Chondrocyte (in vitro differentiated cells): Measurements from ENCODE around the gene CNTF. TPM values are rescaled to one million over a fixed set of nuclear protein-coding genes. Genes with fewer than 3 reads are reported as not detected.

Experiments used
- DNase-seq: peaks from one replicate; pipeline ENCODE4 v3.0.0; 2021; ENCODE audit warnings: mixed read lengths, low spot score
- H3K27ac Mint-ChIP-seq: one replicate; pipeline ENCODE4 v1.8.0; 2021; ENCODE audit warnings: mild to moderate bottlenecking, moderate library complexity, mixed read lengths; ENCODE audit not compliant: unreplicated experiment
- H3K27me3 Mint-ChIP-seq: 2 replicates; pipeline ENCODE4 v1.8.0; 2021; ENCODE audit warnings: low read depth, mixed read lengths
- H3K36me3 Mint-ChIP-seq: 2 replicates; pipeline ENCODE4 v1.8.0; 2021; ENCODE audit warnings: low read depth, mixed read lengths
- H3K4me1 Mint-ChIP-seq: 2 replicates; pipeline ENCODE4 v1.8.0; 2021; ENCODE audit warnings: low read depth, mild to moderate bottlenecking, mixed read lengths
- H3K4me3 Mint-ChIP-seq: one replicate; pipeline ENCODE4 v1.8.0; 2021; ENCODE audit warnings: mild to moderate bottlenecking, moderate library complexity, mixed read lengths; ENCODE audit not compliant: unreplicated experiment
- H3K9me3 Mint-ChIP-seq: 2 replicates; pipeline ENCODE4 v1.8.0; 2021; ENCODE audit warnings: low read depth, mixed read lengths
- total RNA-seq: library from RNA; stranded (reverse); gene quantifications from 3 replicates; pipeline ENCODE4 v1.2.1, GENCODE V29; 2021
- TF ChIP-seq, protein P1 (sequence below): fragments of 200-600 bp; sonication (generic); IDR thresholded peaks from 2 replicates; pipeline ENCODE4 v1.5.0; 2021; ENCODE audit warnings: antibody characterized with exemption, mild to moderate bottlenecking, moderate library complexity

The CNTF gene
- total RNA-seq, 1 donor from 2014 or later: 0.92 TPM

DNA sequence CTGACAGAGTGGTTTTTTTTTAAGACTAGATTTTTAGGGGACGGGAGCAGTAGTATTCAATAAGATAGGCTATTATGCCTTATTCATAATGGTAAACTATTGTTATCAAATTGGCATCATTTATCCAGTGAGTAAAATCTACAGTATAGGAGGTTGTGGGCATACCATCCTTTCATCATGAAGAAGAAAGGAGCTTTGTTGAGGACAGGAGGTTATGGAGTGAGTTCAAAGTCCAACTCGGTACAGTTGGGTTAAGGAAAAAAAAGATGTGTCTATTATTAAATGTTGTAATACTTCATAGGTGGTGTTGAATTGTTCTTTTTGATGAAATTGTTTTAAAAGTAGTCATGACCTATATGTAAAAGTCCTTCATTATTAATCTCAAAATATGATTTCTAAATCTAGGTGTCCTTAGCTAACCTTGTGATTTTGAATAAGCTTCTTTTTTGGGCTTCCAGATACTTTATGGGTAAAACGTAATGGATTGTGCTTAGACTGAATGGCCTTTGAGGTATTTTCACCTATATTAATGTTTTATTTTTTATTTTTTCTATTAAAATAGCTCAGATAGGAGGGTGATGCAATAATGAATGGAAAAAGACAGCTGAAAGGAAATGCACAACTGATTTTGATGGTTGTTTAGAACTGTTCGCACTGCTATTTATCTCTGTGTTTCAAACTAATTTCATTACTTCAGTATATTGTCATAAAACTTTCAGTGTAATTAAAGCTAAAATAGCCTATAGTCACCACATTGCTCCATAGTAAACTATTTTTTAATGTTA, 15.3 kb upstream of the CNTF start:
- Mint-ChIP-seq H3K27ac (no peak overlapping the region), H3K27me3 (no peaks in the 10 kb centered on the region), H3K9me3 (no peaks in the 10 kb centered on the region), H3K36me3 (peaks cover 8% of the 10 kb centered on the region), H3K4me3 (no peak overlapping the region), H3K4me1 (peaks cover 20% of the 10 kb centered on the region)
- no peak for DNase-seq
- TF ChIP-seq, protein P1, sequence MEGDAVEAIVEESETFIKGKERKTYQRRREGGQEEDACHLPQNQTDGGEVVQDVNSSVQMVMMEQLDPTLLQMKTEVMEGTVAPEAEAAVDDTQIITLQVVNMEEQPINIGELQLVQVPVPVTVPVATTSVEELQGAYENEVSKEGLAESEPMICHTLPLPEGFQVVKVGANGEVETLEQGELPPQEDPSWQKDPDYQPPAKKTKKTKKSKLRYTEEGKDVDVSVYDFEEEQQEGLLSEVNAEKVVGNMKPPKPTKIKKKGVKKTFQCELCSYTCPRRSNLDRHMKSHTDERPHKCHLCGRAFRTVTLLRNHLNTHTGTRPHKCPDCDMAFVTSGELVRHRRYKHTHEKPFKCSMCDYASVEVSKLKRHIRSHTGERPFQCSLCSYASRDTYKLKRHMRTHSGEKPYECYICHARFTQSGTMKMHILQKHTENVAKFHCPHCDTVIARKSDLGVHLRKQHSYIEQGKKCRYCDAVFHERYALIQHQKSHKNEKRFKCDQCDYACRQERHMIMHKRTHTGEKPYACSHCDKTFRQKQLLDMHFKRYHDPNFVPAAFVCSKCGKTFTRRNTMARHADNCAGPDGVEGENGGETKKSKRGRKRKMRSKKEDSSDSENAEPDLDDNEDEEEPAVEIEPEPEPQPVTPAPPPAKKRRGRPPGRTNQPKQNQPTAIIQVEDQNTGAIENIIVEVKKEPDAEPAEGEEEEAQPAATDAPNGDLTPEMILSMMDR: no peak

DNA sequence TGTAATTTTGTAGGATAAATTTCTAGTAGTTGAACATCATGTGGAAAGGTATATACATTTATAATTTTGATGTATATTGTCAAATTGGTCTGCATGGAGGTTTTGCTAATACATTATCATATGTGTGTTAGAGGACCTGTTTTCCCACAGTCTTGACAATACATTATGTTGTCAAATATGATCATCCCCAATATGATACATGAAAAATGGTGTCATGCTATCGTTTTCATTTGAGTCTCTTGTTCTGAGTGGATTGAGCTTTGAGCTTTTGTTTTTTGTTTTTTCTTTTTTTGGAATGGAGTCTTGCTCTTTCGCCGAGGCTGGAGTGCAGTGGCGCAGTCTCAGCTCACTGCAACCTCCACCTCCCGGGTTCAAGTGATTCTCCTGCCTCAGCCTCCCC, 14.1 kb upstream of the CNTF start:
- Mint-ChIP-seq H3K4me1 (peaks cover 20% of the 10 kb centered on the region), H3K27me3 (no peaks in the 10 kb centered on the region), H3K4me3 (no peak overlapping the region), H3K9me3 (no peaks in the 10 kb centered on the region), H3K27ac (no peak overlapping the region), H3K36me3 (peaks cover 14% of the 10 kb centered on the region)
- TF ChIP-seq, protein P1: no peak
- DNase-seq: no peak

DNA sequence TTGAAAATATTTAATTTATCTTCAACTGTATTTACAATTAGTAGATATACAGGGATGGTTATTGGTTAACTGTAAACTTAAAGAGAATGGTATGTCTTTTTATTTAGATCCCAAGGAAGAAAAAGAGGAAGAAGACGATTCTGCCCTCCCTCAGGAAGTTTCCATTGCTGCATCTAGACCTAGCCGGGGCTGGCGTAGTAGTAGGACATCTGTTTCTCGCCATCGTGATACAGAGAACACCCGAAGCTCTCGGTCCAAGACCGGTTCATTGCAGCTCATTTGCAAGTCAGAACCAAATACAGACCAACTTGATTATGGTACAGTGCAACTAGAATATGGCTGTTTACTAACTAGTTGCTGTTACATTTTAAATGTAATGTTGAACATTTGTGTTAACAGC, 12.7 kb upstream of the CNTF start:
- peaks cover 11% of the 10 kb centered on the region for H3K4me1 Mint-ChIP-seq
- no peak for DNase-seq
- peaks cover 22% of the 10 kb centered on the region for H3K36me3 Mint-ChIP-seq
- no peaks in the 10 kb centered on the region for H3K27me3 Mint-ChIP-seq
- TF ChIP-seq, protein P1: no peak
- peak overlapping the region; percentile 15 for H3K27ac Mint-ChIP-seq
- no peak overlapping the region for H3K4me3 Mint-ChIP-seq
- H3K9me3 Mint-ChIP-seq: no peaks in the 10 kb centered on the region

DNA sequence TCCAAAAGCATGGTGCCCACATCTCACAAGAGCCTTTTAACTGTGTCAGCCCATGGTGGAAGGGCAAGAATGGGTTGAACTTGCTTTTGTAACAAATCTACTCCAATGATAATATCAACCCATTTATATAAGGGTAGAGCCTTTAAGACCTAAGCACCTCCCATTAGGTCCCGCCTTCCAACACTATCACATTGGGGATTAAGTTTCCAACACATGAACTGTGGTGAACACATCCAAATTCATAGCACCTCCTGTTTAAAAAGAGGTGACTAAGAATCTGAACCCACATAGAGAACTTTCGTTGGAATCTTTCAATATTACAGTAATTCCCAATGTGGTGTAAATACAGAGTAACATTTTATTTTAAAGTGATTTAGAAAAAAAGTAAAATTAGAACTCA, 9.2 kb upstream of the CNTF start:
- Mint-ChIP-seq H3K9me3 (no peaks in the 10 kb centered on the region), H3K27ac (no peak overlapping the region), H3K4me3 (no peak overlapping the region), H3K27me3 (no peaks in the 10 kb centered on the region), H3K36me3 (peaks cover 37% of the 10 kb centered on the region), H3K4me1 (peaks cover 9% of the 10 kb centered on the region)
- TF ChIP-seq, protein P1: no peak
- DNase-seq: no peak

DNA sequence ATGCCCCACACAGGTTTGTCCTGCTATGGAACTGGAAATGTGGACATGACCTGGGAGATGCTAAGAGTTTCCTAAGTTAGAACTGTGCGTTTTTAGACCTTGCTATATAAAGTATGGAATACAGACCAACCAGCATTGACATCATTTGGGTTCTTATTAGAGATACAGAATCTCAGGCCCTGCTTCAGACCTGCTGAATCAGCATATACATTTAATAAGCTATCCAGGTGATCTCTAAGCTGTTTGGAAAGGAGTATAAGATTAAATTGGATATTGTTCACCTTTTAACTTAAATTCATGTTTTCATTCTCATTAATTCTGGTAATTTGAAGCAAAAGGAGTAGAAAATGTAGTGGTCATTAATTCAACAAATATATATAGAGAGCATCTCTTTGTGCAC, 6.9 kb upstream of the CNTF start:
- H3K9me3 Mint-ChIP-seq: no peaks in the 10 kb centered on the region
- H3K4me1 Mint-ChIP-seq: peaks cover 16% of the 10 kb centered on the region
- DNase-seq: no peak
- peaks cover 49% of the 10 kb centered on the region for H3K36me3 Mint-ChIP-seq
- no peak overlapping the region for H3K4me3 Mint-ChIP-seq
- no peak overlapping the region for H3K27ac Mint-ChIP-seq
- H3K27me3 Mint-ChIP-seq: no peaks in the 10 kb centered on the region
- TF ChIP-seq, protein P1: no peak
